ENCODE results near the gene CNKSR3.

CNKSR3 gene

DNA sequence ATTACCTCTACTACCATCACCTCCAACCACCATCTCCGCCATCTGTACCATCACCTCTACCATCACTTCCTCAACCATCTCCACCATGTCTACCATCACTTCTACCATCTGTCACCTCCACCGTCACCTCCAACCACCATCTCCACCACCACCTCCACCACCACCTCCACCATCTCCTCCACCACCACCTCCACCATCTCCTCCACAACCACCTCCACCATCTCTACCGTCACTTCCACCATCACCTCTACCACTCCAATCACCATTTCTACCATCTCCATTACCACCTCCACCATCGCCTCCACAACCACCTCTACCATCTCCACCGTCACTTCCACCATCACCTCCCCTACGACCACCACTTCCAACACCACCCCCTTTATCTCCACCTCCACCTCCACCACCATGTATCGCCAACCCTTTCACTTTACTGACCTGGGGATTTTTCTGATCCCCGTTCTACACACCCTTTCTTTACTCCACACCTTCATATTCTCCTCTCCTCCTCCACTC is 156.2 kb downstream of the CNKSR3 start:
- no peak overlapping the region for H3K4me2 ChIP-seq
- no peak overlapping the region for H2AFZ ChIP-seq (ENCODE audit: low read depth)
- no peaks in the 10 kb centered on the region for H3K4me1 ChIP-seq (ENCODE audit: low read depth, poor library complexity, severe bottlenecking)
- no peaks in the 10 kb centered on the region for H3K36me3 ChIP-seq (ENCODE audit: insufficient read depth)
- H3K9ac ChIP-seq = no peak overlapping the region
- no peak overlapping the region for H3K4me3 ChIP-seq (IDR thresholded peaks at IDR 0.05; ENCODE audit: insufficient read depth, low read depth, low read length)
- H4K20me1 ChIP-seq (ENCODE audit: insufficient read depth) = no peaks in the 10 kb centered on the region
- no peaks in the 10 kb centered on the region for H3K79me2 ChIP-seq (ENCODE audit: insufficient read depth, low read depth)
- TF ChIP-seq, protein P1, sequence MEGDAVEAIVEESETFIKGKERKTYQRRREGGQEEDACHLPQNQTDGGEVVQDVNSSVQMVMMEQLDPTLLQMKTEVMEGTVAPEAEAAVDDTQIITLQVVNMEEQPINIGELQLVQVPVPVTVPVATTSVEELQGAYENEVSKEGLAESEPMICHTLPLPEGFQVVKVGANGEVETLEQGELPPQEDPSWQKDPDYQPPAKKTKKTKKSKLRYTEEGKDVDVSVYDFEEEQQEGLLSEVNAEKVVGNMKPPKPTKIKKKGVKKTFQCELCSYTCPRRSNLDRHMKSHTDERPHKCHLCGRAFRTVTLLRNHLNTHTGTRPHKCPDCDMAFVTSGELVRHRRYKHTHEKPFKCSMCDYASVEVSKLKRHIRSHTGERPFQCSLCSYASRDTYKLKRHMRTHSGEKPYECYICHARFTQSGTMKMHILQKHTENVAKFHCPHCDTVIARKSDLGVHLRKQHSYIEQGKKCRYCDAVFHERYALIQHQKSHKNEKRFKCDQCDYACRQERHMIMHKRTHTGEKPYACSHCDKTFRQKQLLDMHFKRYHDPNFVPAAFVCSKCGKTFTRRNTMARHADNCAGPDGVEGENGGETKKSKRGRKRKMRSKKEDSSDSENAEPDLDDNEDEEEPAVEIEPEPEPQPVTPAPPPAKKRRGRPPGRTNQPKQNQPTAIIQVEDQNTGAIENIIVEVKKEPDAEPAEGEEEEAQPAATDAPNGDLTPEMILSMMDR (conservative IDR thresholded peaks at IDR 0.05; ENCODE audit: low read depth, low read length) = no peak
- no peak overlapping the region for H3K27ac ChIP-seq
- no peaks in the 10 kb centered on the region for H3K27me3 ChIP-seq (ENCODE audit: insufficient read depth, low read depth)

DNA sequence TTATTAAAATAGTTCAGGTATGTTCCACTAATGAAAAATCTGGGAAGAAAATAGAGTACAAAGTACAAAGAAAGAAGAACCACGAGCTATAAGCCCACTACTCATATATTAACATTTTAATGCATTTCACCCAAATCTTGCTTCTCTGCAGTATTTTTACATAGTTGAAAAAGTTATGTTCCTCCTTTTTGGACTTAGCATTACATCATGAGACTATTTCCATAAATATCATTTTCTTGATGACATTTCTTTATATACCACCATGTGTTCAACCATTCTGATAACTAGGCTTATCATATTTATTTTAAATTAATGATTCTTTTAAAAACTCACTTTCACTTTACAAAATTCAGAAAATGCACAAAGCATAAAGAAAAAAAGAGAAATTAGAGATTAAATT is 156.9 kb downstream of the CNKSR3 start:
- Histone ChIP-seq H3K9ac (no peak overlapping the region), H3K4me1 (ENCODE audit: low read depth, poor library complexity, severe bottlenecking) (no peaks in the 10 kb centered on the region), H3K79me2 (ENCODE audit: insufficient read depth, low read depth) (no peaks in the 10 kb centered on the region), H4K20me1 (ENCODE audit: insufficient read depth) (no peaks in the 10 kb centered on the region), H2AFZ (ENCODE audit: low read depth) (no peak overlapping the region), H3K27ac (no peak overlapping the region), H3K4me3 (IDR thresholded peaks at IDR 0.05; ENCODE audit: insufficient read depth, low read depth, low read length) (no peak overlapping the region), H3K27me3 (ENCODE audit: insufficient read depth, low read depth) (no peaks in the 10 kb centered on the region), H3K36me3 (ENCODE audit: insufficient read depth) (no peaks in the 10 kb centered on the region), H3K4me2 (no peak overlapping the region)
- TF ChIP-seq, protein P1 (conservative IDR thresholded peaks at IDR 0.05; ENCODE audit: low read depth, low read length) = no peak

GRCh38 chr6:154352898-154353585 is 157.4 kb downstream of the CNKSR3 start:
- Histone ChIP-seq H3K9ac (no peak overlapping the region), H3K27ac (no peak overlapping the region), H4K20me1 (ENCODE audit: insufficient read depth) (no peaks in the 10 kb centered on the region), H3K4me3 (IDR thresholded peaks at IDR 0.05; ENCODE audit: insufficient read depth, low read depth, low read length) (no peak overlapping the region), H3K79me2 (ENCODE audit: insufficient read depth, low read depth) (no peaks in the 10 kb centered on the region), H3K4me1 (ENCODE audit: low read depth, poor library complexity, severe bottlenecking) (no peaks in the 10 kb centered on the region), H2AFZ (ENCODE audit: low read depth) (no peak overlapping the region), H3K27me3 (ENCODE audit: insufficient read depth, low read depth) (no peaks in the 10 kb centered on the region), H3K36me3 (ENCODE audit: insufficient read depth) (no peaks in the 10 kb centered on the region), H3K4me2 (no peak overlapping the region)
- TF ChIP-seq, protein P1 (conservative IDR thresholded peaks at IDR 0.05; ENCODE audit: low read depth, low read length) = no peak

DNA sequence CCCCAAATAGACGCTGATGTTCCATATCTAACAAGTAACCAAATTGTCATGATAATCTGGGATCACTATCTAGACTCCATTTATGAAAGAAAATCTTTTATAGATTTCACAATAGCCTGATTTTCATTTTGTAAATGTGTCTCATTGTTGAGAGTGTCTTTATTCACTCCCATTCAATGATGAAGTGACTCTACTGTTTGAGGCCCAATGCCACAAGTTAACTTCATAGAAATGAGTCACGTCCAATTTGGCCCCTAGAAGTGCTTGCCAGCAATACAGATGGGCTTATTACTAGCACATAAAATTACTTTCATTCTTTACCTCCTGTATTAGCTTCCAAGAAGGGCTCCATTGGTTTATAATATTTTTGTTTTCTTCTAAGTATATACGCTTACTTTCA is 160.2 kb downstream of the CNKSR3 start:
- no peak overlapping the region for H3K4me2 ChIP-seq
- TF ChIP-seq, protein P1 (conservative IDR thresholded peaks at IDR 0.05; ENCODE audit: low read depth, low read length) = no peak
- no peaks in the 10 kb centered on the region for H3K79me2 ChIP-seq (ENCODE audit: insufficient read depth, low read depth)
- H3K9ac ChIP-seq = no peak overlapping the region
- no peak overlapping the region for H2AFZ ChIP-seq (ENCODE audit: low read depth)
- no peaks in the 10 kb centered on the region for H3K36me3 ChIP-seq (ENCODE audit: insufficient read depth)
- H3K4me3 ChIP-seq (IDR thresholded peaks at IDR 0.05; ENCODE audit: insufficient read depth, low read depth, low read length) = no peak overlapping the region
- H4K20me1 ChIP-seq (ENCODE audit: insufficient read depth) = no peaks in the 10 kb centered on the region
- no peaks in the 10 kb centered on the region for H3K27me3 ChIP-seq (ENCODE audit: insufficient read depth, low read depth)
- no peaks in the 10 kb centered on the region for H3K4me1 ChIP-seq (ENCODE audit: low read depth, poor library complexity, severe bottlenecking)
- H3K27ac ChIP-seq = no peak overlapping the region

All from KMS-11 (cell line).